ENCODE results near the gene RNPEPL1. TPM values are rescaled to one million over a fixed set of nuclear protein-coding genes. Genes with fewer than 3 reads are reported as not detected.
A peak's percentile ranks its signal among the peaks of the same experiment; 100 is the strongest.

The RNPEPL1 gene
- polyA plus RNA-seq, 3 donors: 15.4 to 100 (median 36.4) TPM

DNA sequence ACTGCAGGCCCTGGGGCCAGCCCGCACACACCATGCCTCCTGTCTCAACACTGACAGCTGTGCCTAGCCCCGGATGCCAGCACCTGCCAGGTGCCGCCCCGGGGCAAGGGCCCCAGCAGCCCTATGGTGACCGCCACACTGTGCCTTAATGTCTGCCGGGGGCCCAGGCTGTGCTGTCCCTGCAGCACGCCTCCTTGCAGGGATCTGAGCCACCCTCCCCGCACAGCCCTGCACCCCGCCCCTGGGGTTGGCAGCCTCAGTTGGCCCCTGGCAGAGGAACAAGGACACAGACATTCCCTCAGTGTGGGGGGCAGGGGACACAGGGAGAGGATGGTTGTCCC is 9.8 kb downstream of the RNPEPL1 start:
- intact Hi-C loops (cut with micrococcal nuclease): no loop called here

DNA sequence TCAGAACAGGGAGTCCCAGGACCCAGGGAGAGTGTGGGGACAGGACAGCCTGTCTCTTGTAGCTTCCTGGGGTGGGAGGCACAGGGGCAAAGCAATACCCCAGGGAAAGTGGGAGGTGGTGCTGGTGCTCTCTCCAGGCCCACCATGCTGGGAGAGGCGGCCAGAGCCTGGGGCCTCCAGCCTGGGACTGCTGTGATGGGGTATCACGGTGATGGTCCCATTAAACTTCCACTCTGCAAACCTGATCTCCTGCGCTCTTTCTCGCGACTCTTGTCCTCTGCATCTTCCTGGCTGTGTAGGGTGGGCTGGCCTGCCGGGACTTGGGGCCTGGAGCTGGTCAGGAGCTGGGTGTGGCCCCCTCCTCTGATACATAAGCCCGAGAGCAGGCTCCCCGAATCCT is 10.2 kb downstream of the RNPEPL1 start:
- TF ChIP-seq, protein P1, sequence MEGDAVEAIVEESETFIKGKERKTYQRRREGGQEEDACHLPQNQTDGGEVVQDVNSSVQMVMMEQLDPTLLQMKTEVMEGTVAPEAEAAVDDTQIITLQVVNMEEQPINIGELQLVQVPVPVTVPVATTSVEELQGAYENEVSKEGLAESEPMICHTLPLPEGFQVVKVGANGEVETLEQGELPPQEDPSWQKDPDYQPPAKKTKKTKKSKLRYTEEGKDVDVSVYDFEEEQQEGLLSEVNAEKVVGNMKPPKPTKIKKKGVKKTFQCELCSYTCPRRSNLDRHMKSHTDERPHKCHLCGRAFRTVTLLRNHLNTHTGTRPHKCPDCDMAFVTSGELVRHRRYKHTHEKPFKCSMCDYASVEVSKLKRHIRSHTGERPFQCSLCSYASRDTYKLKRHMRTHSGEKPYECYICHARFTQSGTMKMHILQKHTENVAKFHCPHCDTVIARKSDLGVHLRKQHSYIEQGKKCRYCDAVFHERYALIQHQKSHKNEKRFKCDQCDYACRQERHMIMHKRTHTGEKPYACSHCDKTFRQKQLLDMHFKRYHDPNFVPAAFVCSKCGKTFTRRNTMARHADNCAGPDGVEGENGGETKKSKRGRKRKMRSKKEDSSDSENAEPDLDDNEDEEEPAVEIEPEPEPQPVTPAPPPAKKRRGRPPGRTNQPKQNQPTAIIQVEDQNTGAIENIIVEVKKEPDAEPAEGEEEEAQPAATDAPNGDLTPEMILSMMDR (IDR thresholded peaks at IDR 0.05): no peak
- Histone ChIP-seq H3K27ac (ENCODE audit: low read depth in 1 of 2, low read length in 2 of 2) (peak overlapping the region; percentile 88 to 96), H3K4me3 (replicated peaks in 1 of 3; ENCODE audit: low read depth in 2 of 3, low read length in 3 of 3) (no peak overlapping the region), H3K4me1 (ENCODE audit: control insufficient read depth in 1 of 2, insufficient read depth in 2 of 2, low read length in 2 of 2) (peaks cover 36 to 40% of the 10 kb centered on the region in 2 donors), H3K9me3 (replicated peaks in 1 of 2; ENCODE audit: control insufficient read depth in 1 of 2, insufficient read depth in 1 of 2, low read length in 2 of 2) (no peaks in the 10 kb centered on the region), H4K20me1 (ENCODE audit: insufficient read depth, low read length) (peaks cover 76% of the 10 kb centered on the region), H3K9ac (ENCODE audit: insufficient read depth, low read length, poor library complexity, severe bottlenecking) (no peak overlapping the region), H3K79me2 (ENCODE audit: insufficient read depth, low read length) (peaks cover 64% of the 10 kb centered on the region), H3K36me3 (replicated peaks in 1 of 2; ENCODE audit: control insufficient read depth in 1 of 2, insufficient read depth in 2 of 2, low read length in 2 of 2) (peaks cover 52 to 61% of the 10 kb centered on the region in 2 donors), H3K4me2 (replicated peaks; ENCODE audit: extremely low read depth, low read length, poor library complexity, severe bottlenecking) (no peak overlapping the region), H2AFZ (ENCODE audit: insufficient read depth, low read depth, low read length, poor library complexity, severe bottlenecking) (no peak overlapping the region), H3K27me3 (ENCODE audit: control insufficient read depth in 2 of 2, insufficient read depth in 2 of 2, low read length in 2 of 2) (no peaks in the 10 kb centered on the region)
- no peak for DNase-seq
- Mint-ChIP-seq H3K4me3 (no peak overlapping the region), H3K4me1 (peaks cover 48% of the 10 kb centered on the region), H3K9me3 (peaks cover 0 to 2% (median 0%) of the 10 kb centered on the region in 7 donors), H3K27ac (peak overlapping the region; percentile 88 to 98 (median 97)), H3K36me3 (peaks cover 56 to 65% of the 10 kb centered on the region in 2 donors), H3K27me3 (ENCODE audit: low read depth in 3 of 3) (peaks cover 0 to 2% (median 2%) of the 10 kb centered on the region in 3 donors)
- 94% methylated on average over 3 of the region's 8 CpGs for WGBS (ENCODE audit: insufficient coverage)
- intact Hi-C loops (cut with micrococcal nuclease): no loop called here

More for the DNA sequence above, 9.8 kb downstream of the RNPEPL1 start:
- no peaks in the 10 kb centered on the region for H3K9me3 ChIP-seq (replicated peaks in 1 of 2; ENCODE audit: control insufficient read depth in 1 of 2, insufficient read depth in 1 of 2, low read length in 2 of 2)
- H3K27ac ChIP-seq (ENCODE audit: low read depth in 1 of 2, low read length in 2 of 2): peak overlapping the region; percentile 88 to 96
- H3K4me3 ChIP-seq (replicated peaks in 1 of 3; ENCODE audit: low read depth in 2 of 3, low read length in 3 of 3): no peak overlapping the region
- peaks cover 36 to 40% of the 10 kb centered on the region in 2 donors for H3K4me1 ChIP-seq (ENCODE audit: control insufficient read depth in 1 of 2, insufficient read depth in 2 of 2, low read length in 2 of 2)
- no peak overlapping the region for H2AFZ ChIP-seq (ENCODE audit: insufficient read depth, low read depth, low read length, poor library complexity, severe bottlenecking)
- TF ChIP-seq, protein P1 (IDR thresholded peaks at IDR 0.05): no peak
- Mint-ChIP-seq H3K4me1 (peaks cover 44% of the 10 kb centered on the region), H3K4me3 (no peak overlapping the region), H3K9me3 (peaks cover 0 to 2% (median 0%) of the 10 kb centered on the region in 7 donors), H3K27ac (peak overlapping the region in 2 of 7 donors; percentile 60 to 97), H3K36me3 (peaks cover 53 to 63% of the 10 kb centered on the region in 2 donors), H3K27me3 (ENCODE audit: low read depth in 3 of 3) (peaks cover 0 to 2% (median 2%) of the 10 kb centered on the region in 3 donors)
- WGBS (ENCODE audit: insufficient coverage): 100% methylated on average over 5 of the region's 9 CpGs
- peaks cover 54 to 61% of the 10 kb centered on the region in 2 donors for H3K36me3 ChIP-seq (replicated peaks in 1 of 2; ENCODE audit: control insufficient read depth in 1 of 2, insufficient read depth in 2 of 2, low read length in 2 of 2)
- peaks cover 80% of the 10 kb centered on the region for H4K20me1 ChIP-seq (ENCODE audit: insufficient read depth, low read length)
- no peak for DNase-seq
- no peak overlapping the region for H3K4me2 ChIP-seq (replicated peaks; ENCODE audit: extremely low read depth, low read length, poor library complexity, severe bottlenecking)
- no peaks in the 10 kb centered on the region for H3K27me3 ChIP-seq (ENCODE audit: control insufficient read depth in 2 of 2, insufficient read depth in 2 of 2, low read length in 2 of 2)
- H3K9ac ChIP-seq (ENCODE audit: insufficient read depth, low read length, poor library complexity, severe bottlenecking): no peak overlapping the region
- peaks cover 64% of the 10 kb centered on the region for H3K79me2 ChIP-seq (ENCODE audit: insufficient read depth, low read length)

Measured in CD14-positive monocyte (primary cell).